ENCODE data around the gene GPR27.

GPR27 gene

DNA sequence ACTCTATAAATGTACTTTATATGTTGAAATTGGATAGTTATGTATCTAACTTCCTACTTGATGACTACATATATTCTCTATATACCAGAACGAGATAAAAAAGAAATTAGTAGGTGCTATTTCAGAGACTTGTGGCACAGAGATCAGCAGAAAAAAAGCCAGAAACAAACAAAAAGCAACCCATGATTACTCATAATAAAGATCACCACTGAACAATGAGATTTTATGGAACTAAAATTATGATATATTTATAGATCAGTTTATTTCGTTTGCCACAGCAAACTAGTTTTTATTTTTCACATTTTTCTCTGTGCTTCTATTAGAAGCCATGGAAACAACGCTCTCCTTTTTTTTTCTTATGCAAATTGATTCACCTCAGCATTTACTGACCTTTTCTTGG is 46.4 kb downstream of the GPR27 start:
- TF ChIP-seq REST (IDR thresholded peaks at IDR 0.05; ENCODE audit: insufficient read depth in 1 of 2, low read depth in 2 of 2, low read length in 2 of 2) (no peak), FOXP2 (optimal IDR thresholded peaks at IDR 0.05; ENCODE audit: borderline replicate concordance, extremely low read depth, extremely low read length, insufficient read depth) (no peak), TAF1 (IDR thresholded peaks at IDR 0.05; ENCODE audit: borderline replicate concordance, insufficient read depth, low read length) (no peak), POLR2AphosphoS5 (IDR thresholded peaks at IDR 0.05; ENCODE audit: low read depth, low read length) (no peak), SIN3A (IDR thresholded peaks at IDR 0.05; ENCODE audit: borderline replicate concordance, insufficient read depth, low read length) (no peak)

DNA sequence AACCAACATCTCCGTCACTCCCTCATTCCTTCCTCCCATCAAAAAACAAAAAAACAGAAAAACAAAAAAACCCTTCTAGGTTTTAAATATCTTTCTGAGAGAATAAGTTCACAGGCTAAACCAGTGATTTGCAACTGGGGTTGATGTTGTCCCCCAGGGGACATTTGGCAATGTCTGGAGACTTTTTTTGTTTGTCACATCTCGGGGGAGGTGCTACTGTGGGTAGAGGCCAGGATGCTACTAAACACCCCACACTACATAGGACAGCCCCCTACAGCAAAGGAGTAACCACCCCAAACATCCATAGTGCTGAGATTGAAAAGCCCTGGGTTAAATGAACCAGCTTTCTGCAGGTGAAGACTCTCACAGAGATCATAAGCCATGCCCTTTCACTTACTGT is 48.3 kb downstream of the GPR27 start:
- TF ChIP-seq FOXP2 (optimal IDR thresholded peaks at IDR 0.05; ENCODE audit: borderline replicate concordance, extremely low read depth, extremely low read length, insufficient read depth) (no peak), REST (IDR thresholded peaks at IDR 0.05; ENCODE audit: insufficient read depth in 1 of 2, low read depth in 2 of 2, low read length in 2 of 2) (no peak), SIN3A (IDR thresholded peaks at IDR 0.05; ENCODE audit: borderline replicate concordance, insufficient read depth, low read length) (no peak), POLR2AphosphoS5 (IDR thresholded peaks at IDR 0.05; ENCODE audit: low read depth, low read length) (no peak), TAF1 (IDR thresholded peaks at IDR 0.05; ENCODE audit: borderline replicate concordance, insufficient read depth, low read length) (no peak)

DNA sequence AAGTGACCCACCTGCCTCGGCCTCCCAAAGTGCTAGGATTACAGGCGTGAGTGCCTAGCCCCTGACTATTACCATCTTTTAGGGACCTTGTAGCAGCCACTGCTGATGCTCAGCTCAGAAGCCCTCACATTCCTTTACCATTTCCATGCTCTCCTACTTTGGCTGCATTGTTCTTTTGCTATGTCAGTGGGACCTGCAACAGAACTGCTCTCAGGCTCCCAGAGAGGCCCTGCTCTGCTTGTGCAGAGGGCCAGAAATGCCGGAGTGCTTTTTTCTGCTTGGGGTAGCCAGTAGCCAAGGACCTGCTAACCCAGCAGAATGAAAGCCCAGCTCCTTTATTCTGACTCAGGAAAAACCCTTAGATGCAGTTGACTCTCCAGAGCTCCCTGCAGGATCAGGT is 49.6 kb downstream of the GPR27 start:
- no peak for TF ChIP-seq FOXP2 (optimal IDR thresholded peaks at IDR 0.05; ENCODE audit: borderline replicate concordance, extremely low read depth, extremely low read length, insufficient read depth)

GRCh38 chr3:71805199-71805598 is 51.5 kb downstream of the GPR27 start:
- no peak for TF ChIP-seq SIN3A (IDR thresholded peaks at IDR 0.05; ENCODE audit: borderline replicate concordance, insufficient read depth, low read length)
- no peak for TF ChIP-seq REST (IDR thresholded peaks at IDR 0.05; ENCODE audit: insufficient read depth in 1 of 2, low read depth in 2 of 2, low read length in 2 of 2)
- no peak for TF ChIP-seq TAF1 (IDR thresholded peaks at IDR 0.05; ENCODE audit: borderline replicate concordance, insufficient read depth, low read length)
- no peak for TF ChIP-seq POLR2AphosphoS5 (IDR thresholded peaks at IDR 0.05; ENCODE audit: low read depth, low read length)
- no peak for TF ChIP-seq FOXP2 (optimal IDR thresholded peaks at IDR 0.05; ENCODE audit: borderline replicate concordance, extremely low read depth, extremely low read length, insufficient read depth)

- TF ChIP-seq POLR2AphosphoS5 (IDR thresholded peaks at IDR 0.05; ENCODE audit: low read depth, low read length) (no peak), SIN3A (IDR thresholded peaks at IDR 0.05; ENCODE audit: borderline replicate concordance, insufficient read depth, low read length) (no peak), REST (IDR thresholded peaks at IDR 0.05; ENCODE audit: insufficient read depth in 1 of 2, low read depth in 2 of 2, low read length in 2 of 2) (no peak), FOXP2 (optimal IDR thresholded peaks at IDR 0.05; ENCODE audit: borderline replicate concordance, extremely low read depth, extremely low read length, insufficient read depth) (no peak), TAF1 (IDR thresholded peaks at IDR 0.05; ENCODE audit: borderline replicate concordance, insufficient read depth, low read length) (no peak)
Observed at GRCh38 chr3:71805691-71806090, 52.0 kb downstream of the GPR27 start.

Measured in PFSK-1 (cell line).